SK-N-SH (cell line): ENCODE measurements around the gene FBXL5. TPM values are rescaled to one million over a fixed set of nuclear protein-coding genes. Genes with fewer than 3 reads are reported as not detected.

Experiments used
- CTCF ChIA-PET: fragments of 300-600, 350-600 bp; formaldehyde crosslinking; extraction: SDS; loops from one replicate; lab custom pipeline; 2021; lab: Yijun Ruan, JAX
- POLR2A ChIA-PET: fragments of 350-600 bp; sonication (Branson Sonifier 250); formaldehyde crosslinking; extraction: SDS; loops from one replicate; lab custom pipeline; 2020; ENCODE audit warnings: antibody characterized with exemption, inconsistent platforms; lab: Yijun Ruan, JAX
- DNase-seq: peaks from one replicate; pipeline ENCODE4 v3.0.0; 2012
- H2AFZ ChIP-seq: fragments of 200-600 bp; sonication (generic); 2 replicates; pipeline ENCODE4 v1.8.1; 2016; ENCODE audit warnings: antibody characterized with exemption, mild to moderate bottlenecking, low read depth
- H3F3A ChIP-seq: fragments of 200-600 bp; sonication (generic); replicated peaks from 2 replicates; pipeline ENCODE3; 2016; ENCODE audit warnings: antibody characterized with exemption, mild to moderate bottlenecking; ENCODE audit not compliant: insufficient read depth
- H3K27ac ChIP-seq, 2 experiments: fragments of 200-500 bp in 1 of 2; fragments of 200-600 bp in 1 of 2; sonication (Bioruptor generic) in 1 of 2; sonication (generic), shearing (Covaris generic) in 1 of 2; 2 replicates each; pipeline versions ENCODE4 v1.5.1 to v1.6.1; 2014 to 2016; ENCODE audit warnings: low read depth in 2 of 2, inconsistent platforms in 1 of 2, low read length in 1 of 2, mild to moderate bottlenecking in 1 of 2, mixed read lengths in 1 of 2
- H3K27me3 ChIP-seq: fragments of 200-600 bp; sonication (generic), shearing (Covaris generic); 2 replicates; pipeline ENCODE4 v1.6.1; 2016; ENCODE audit warnings: mixed run types; ENCODE audit not compliant: insufficient read depth
- H3K36me3 ChIP-seq, 2 experiments: fragments of 200-500 bp in 1 of 2; fragments of 200-600 bp in 1 of 2; sonication (Bioruptor generic) in 1 of 2; sonication (generic) in 1 of 2; replicated peaks in 1 of 2; 2 replicates each; pipeline versions ENCODE3 to v1.5.1; 2014 to 2016; ENCODE audit warnings: low read length in 1 of 2, mild to moderate bottlenecking in 1 of 2; ENCODE audit not compliant: insufficient read depth in 2 of 2, control insufficient read depth in 1 of 2
- H3K4me1 ChIP-seq, 2 experiments: fragments of 200-500 bp in 1 of 2; fragments of 200-600 bp in 1 of 2; sonication (Bioruptor generic) in 1 of 2; sonication (generic), shearing (Covaris generic) in 1 of 2; 2 replicates each; pipeline versions ENCODE4 v1.5.1 to v1.6.1; 2014 to 2016; ENCODE audit warnings: low read depth in 1 of 2, low read length in 1 of 2, mixed run types in 1 of 2; ENCODE audit not compliant: insufficient read depth in 2 of 2, control insufficient read depth in 1 of 2
- H3K4me2 ChIP-seq: fragments of 200-600 bp; sonication (generic), shearing (Covaris generic); 2 replicates; pipeline ENCODE4 v1.6.1; 2017; ENCODE audit warnings: mixed run types
- H3K4me3 ChIP-seq, 2 experiments: fragments of 200-500 bp in 1 of 2; fragments of 200-600 bp in 1 of 2; sonication (Bioruptor generic) in 1 of 2; sonication (generic), shearing (Covaris generic) in 1 of 2; 2 replicates each; pipeline versions ENCODE4 v1.5.1 to v1.8.1; 2014 to 2016; ENCODE audit warnings: low read depth in 2 of 2, inconsistent platforms in 1 of 2, low read length in 1 of 2, mild to moderate bottlenecking in 1 of 2, mixed read lengths in 1 of 2, moderate library complexity in 1 of 2
- H3K79me2 ChIP-seq: fragments of 200-600 bp; sonication (generic); 2 replicates; pipeline ENCODE4 v1.8.1; 2017; ENCODE audit warnings: mild to moderate bottlenecking; ENCODE audit not compliant: insufficient read depth
- H3K9ac ChIP-seq: fragments of 200-600 bp; sonication (generic); 2 replicates; pipeline ENCODE4 v1.6.1; 2017; ENCODE audit warnings: mixed run types
- H3K9me2 ChIP-seq: fragments of 200-600 bp; sonication (generic); 2 replicates; pipeline ENCODE4 v1.6.1; 2017; ENCODE audit warnings: mixed run types
- H3K9me3 ChIP-seq: fragments of 200-600 bp; sonication (generic); 2 replicates; pipeline ENCODE4 v1.6.1; 2017; ENCODE audit warnings: mixed run types, mild to moderate bottlenecking, moderate library complexity
- H4K20me1 ChIP-seq: fragments of 200-600 bp; sonication (generic); 2 replicates; pipeline ENCODE4 v1.6.1; 2017; ENCODE audit warnings: mild to moderate bottlenecking, mixed run types; ENCODE audit not compliant: insufficient read depth
- CHD2 ChIP-seq: fragments of 150-350 bp; IDR thresholded peaks from 2 replicates; pipeline ENCODE4 v1.6.1; 2018; ENCODE audit warnings: low read length; ENCODE audit not compliant: partially characterized antibody
- CTCF ChIP-seq: fragments of 200-600 bp; sonication (generic); IDR thresholded peaks from 2 replicates; pipeline ENCODE4 v1.6.1; 2017; ENCODE audit warnings: antibody characterized with exemption, mild to moderate bottlenecking, moderate library complexity
- FOSL2 ChIP-seq: IDR thresholded peaks from 2 replicates; pipeline ENCODE4 v1.4.0; 2012; ENCODE audit warnings: low read depth, mild to moderate bottlenecking, moderate library complexity, borderline replicate concordance
- FOXM1 ChIP-seq: IDR thresholded peaks from 2 replicates; pipeline ENCODE4 v1.4.0; 2012; ENCODE audit warnings: low read depth, mild to moderate bottlenecking
- GATA2 ChIP-seq: sonication (generic); formaldehyde crosslinking; IDR thresholded peaks from 2 replicates; pipeline ENCODE4 v1.5.0; 2020; ENCODE audit warnings: mild to moderate bottlenecking, missing genetic modification reagents
- JUND ChIP-seq: IDR thresholded peaks from 2 replicates; pipeline ENCODE4 v1.4.0; 2012
- MXI1 ChIP-seq: IDR thresholded peaks from 2 replicates; pipeline ENCODE4 v1.6.1; 2012; ENCODE audit warnings: mild to moderate bottlenecking, low read depth, low read length, improper control_type of control experiment
- NFIC ChIP-seq: IDR thresholded peaks from 2 replicates; pipeline ENCODE4 v1.4.0; 2012; ENCODE audit warnings: borderline replicate concordance
- POLR2AphosphoS5 ChIP-seq: IDR thresholded peaks from 2 replicates; pipeline ENCODE4 v1.6.1; 2012; ENCODE audit warnings: low read depth, low read length
- RCOR1 ChIP-seq: fragments of 150-350 bp; IDR thresholded peaks from 2 replicates; pipeline ENCODE4 v1.6.1; 2017; ENCODE audit warnings: antibody characterized with exemption, low read length
- TAF1 ChIP-seq: IDR thresholded peaks from 2 replicates; pipeline ENCODE4 v1.6.1; 2012; ENCODE audit warnings: low read depth, mild to moderate bottlenecking, low read length, moderate library complexity, borderline replicate concordance
- TCF12 ChIP-seq: IDR thresholded peaks from 2 replicates; pipeline ENCODE4 v1.4.0; 2012
- TEAD4 ChIP-seq: IDR thresholded peaks from 2 replicates; pipeline ENCODE4 v1.4.0; 2012; ENCODE audit warnings: mild to moderate bottlenecking, borderline replicate concordance; ENCODE audit not compliant: insufficient read depth
- USF1 ChIP-seq: IDR thresholded peaks from 2 replicates; pipeline ENCODE4 v1.4.0; 2012; ENCODE audit warnings: low read depth, borderline replicate concordance
- USF2 ChIP-seq: fragments of 150-350 bp; IDR thresholded peaks from 2 replicates; pipeline ENCODE4 v1.6.1; 2017; ENCODE audit warnings: antibody characterized with exemption, low read length, low read depth, borderline replicate concordance
- YY1 ChIP-seq: IDR thresholded peaks from 2 replicates; pipeline ENCODE4 v1.4.0; 2012; ENCODE audit warnings: low read depth, mild to moderate bottlenecking
- WGBS: methylation state at CpG from one replicate; pipeline ENCODE4 v1.1.6; 2017; ENCODE audit warnings: low lambda C conversion rate; 5-methylcytosine and 5-hydroxymethylcytosine counted together
- polyA plus RNA-seq, 3 experiments: library from polyadenylated mRNA; depleted of rRNA; stranded (reverse); fragments of >200 nt; gene quantifications; 2 replicates each; pipeline ENCODE4 v1.2.3, GENCODE V29; 2012
- TF ChIP-seq, protein P1 (sequence below): IDR thresholded peaks from 2 replicates; pipeline ENCODE4 v1.4.0; 2012; ENCODE audit warnings: low read depth
- TF ChIP-seq, protein P2 (sequence below): IDR thresholded peaks from 2 replicates; pipeline ENCODE4; 2012
- TF ChIP-seq, protein P3 (sequence below): IDR thresholded peaks from 2 replicates; pipeline ENCODE4 v1.4.0; 2012; ENCODE audit warnings: low read depth, borderline replicate concordance

FBXL5 gene
- polyA plus RNA-seq, 1 of the 3 experiments (the other 2 are of a cell fraction): 13.5 TPM

DNA sequence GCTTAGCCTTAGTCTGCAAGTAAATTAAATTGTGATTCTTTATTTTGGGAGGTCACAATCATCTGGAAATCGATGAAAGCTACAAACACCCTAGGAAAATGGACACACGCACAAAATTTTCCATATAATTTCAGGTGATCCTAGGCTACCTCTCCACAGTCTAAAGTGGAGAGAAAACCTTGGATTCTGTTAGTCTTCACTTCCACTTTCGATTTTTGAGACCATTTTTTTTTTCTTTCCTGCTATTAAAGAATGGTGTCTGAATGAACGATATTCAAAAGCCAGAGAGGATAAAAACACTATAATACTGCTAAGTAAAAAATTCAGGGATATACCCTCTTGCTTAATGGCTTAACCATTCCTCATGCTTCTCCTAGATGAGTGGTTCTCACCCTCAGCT, 1.7 kb downstream of the FBXL5 start:
- Histone ChIP-seq H3K36me3 (peaks cover 2 to 4% of the 10 kb centered on the region in 2 experiments), H3K9me3 (no peaks in the 10 kb centered on the region), H3F3A (peaks cover 30% of the 10 kb centered on the region), H3K27me3 (no peaks in the 10 kb centered on the region), H2AFZ (no peak overlapping the region), H3K9me2 (no peaks in the 10 kb centered on the region), H4K20me1 (peaks cover 24% of the 10 kb centered on the region), H3K4me1 (peaks cover 19 to 22% of the 10 kb centered on the region in 2 experiments; a peak in 3 of 4 replicates), H3K4me3 (peak overlapping the region; percentile 71 to 91), H3K9ac (peak overlapping the region; percentile 87), H3K27ac (peak overlapping the region; percentile 91 to 92), H3K79me2 (peaks cover 64% of the 10 kb centered on the region), H3K4me2 (peak overlapping the region; percentile 85)
- POLR2A ChIA-PET: interaction anchor here (2.8 to 3.2 kb wide), 2 partner anchors 28 to 174 kb away, joined by 15 to 20 read pairs; partner anchors contain the start of gene FAM200B
- CTCF ChIA-PET: interaction anchor here (1.2 to 1.8 kb wide), 3 partner anchors 8 to 174 kb away, joined by 3 to 17 read pairs (median 3); partner anchors contain the start of gene FAM200B
- no peak for TF ChIP-seq FOXM1
- TF ChIP-seq MXI1: no peak
- TF ChIP-seq, protein P1, sequence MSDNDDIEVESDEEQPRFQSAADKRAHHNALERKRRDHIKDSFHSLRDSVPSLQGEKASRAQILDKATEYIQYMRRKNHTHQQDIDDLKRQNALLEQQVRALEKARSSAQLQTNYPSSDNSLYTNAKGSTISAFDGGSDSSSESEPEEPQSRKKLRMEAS: no peak
- TF ChIP-seq CTCF: no peak
- no peak for TF ChIP-seq USF2
- TF ChIP-seq JUND: no peak
- TF ChIP-seq TAF1: no peak
- no peak for TF ChIP-seq GATA2 (CRISPR knock-in tag)
- no peak for TF ChIP-seq TCF12
- no peak for TF ChIP-seq USF1
- no peak for TF ChIP-seq RCOR1
- no peak for TF ChIP-seq YY1
- TF ChIP-seq, protein P2, sequence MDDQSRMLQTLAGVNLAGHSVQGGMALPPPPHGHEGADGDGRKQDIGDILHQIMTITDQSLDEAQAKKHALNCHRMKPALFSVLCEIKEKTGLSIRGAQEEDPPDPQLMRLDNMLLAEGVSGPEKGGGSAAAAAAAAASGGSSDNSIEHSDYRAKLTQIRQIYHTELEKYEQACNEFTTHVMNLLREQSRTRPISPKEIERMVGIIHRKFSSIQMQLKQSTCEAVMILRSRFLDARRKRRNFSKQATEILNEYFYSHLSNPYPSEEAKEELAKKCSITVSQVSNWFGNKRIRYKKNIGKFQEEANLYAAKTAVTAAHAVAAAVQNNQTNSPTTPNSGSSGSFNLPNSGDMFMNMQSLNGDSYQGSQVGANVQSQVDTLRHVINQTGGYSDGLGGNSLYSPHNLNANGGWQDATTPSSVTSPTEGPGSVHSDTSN: no peak
- no peak for TF ChIP-seq TEAD4
- no peak for TF ChIP-seq POLR2AphosphoS5
- TF ChIP-seq CHD2: no peak
- TF ChIP-seq FOSL2: no peak
- no peak for TF ChIP-seq NFIC
- TF ChIP-seq, protein P3, sequence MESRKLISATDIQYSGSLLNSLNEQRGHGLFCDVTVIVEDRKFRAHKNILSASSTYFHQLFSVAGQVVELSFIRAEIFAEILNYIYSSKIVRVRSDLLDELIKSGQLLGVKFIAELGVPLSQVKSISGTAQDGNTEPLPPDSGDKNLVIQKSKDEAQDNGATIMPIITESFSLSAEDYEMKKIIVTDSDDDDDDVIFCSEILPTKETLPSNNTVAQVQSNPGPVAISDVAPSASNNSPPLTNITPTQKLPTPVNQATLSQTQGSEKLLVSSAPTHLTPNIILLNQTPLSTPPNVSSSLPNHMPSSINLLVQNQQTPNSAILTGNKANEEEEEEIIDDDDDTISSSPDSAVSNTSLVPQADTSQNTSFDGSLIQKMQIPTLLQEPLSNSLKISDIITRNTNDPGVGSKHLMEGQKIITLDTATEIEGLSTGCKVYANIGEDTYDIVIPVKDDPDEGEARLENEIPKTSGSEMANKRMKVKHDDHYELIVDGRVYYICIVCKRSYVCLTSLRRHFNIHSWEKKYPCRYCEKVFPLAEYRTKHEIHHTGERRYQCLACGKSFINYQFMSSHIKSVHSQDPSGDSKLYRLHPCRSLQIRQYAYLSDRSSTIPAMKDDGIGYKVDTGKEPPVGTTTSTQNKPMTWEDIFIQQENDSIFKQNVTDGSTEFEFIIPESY: no peak
- 15% methylated on average over 4 of the region's 4 CpGs for WGBS
- DNase-seq: no peak
